GM12878 (cell line): ENCODE results near the gene ARHGAP45. TPM values are rescaled to one million over a fixed set of nuclear protein-coding genes. Genes with fewer than 3 reads are reported as not detected.

Experiments
- ATAC-seq: fragments of 200-7000 bp; cut with Tn5 transposase; 3 replicates; pipeline ENCODE4 v1.9.1; 2020; ENCODE audit warnings: mild to moderate bottlenecking, moderate library complexity
- BruUV-seq: library from RNA; stranded (reverse); fragments of 400-500 nt; replicated peaks from 2 replicates; lab custom pipeline; 2021; lab: Mats Ljungman, UMichigan
- CTCF ChIA-PET: fragments of 300-600 bp; sonication (Branson Sonifier 250); formaldehyde crosslinking; extraction: SDS; loops from one replicate; lab custom pipeline; 2021; ENCODE audit warnings: inconsistent platforms; lab: Yijun Ruan, JAX
- POLR2A ChIA-PET: fragments of 350-600 bp; formaldehyde crosslinking; extraction: SDS; loops from one replicate; lab custom pipeline; 2021; ENCODE audit warnings: inconsistent platforms; lab: Charles Lee
- RAD21 ChIA-PET: fragments of 300-600 bp; sonication (Branson Sonifier 250); formaldehyde crosslinking; loops from one replicate; lab custom pipeline; 2023; ENCODE audit warnings: antibody characterized with exemption; ENCODE audit not compliant: unreplicated experiment; lab: Charles Lee
- SMC1A ChIA-PET: fragments of 300-600 bp; sonication (Branson Sonifier 250); formaldehyde crosslinking; loops from one replicate; lab custom pipeline; 2023; ENCODE audit not compliant: unreplicated experiment, uncharacterized antibody; lab: Charles Lee
- DNase-seq: peaks from one replicate; pipeline ENCODE4 v3.0.0-alpha.2; 2011; ENCODE audit warnings: low read depth, low spot score
- FAIRE-seq: peaks from 3 replicates; lab custom pipeline; 2011; peaks lifted over from hg19 to GRCh38; lab: Jason Lieb, UNC
- H2AFZ ChIP-seq: 2 replicates; pipeline ENCODE4 v1.6.0; 2011; ENCODE audit warnings: low read depth, low read length, control low read depth; ENCODE audit not compliant: control insufficient read depth
- H3K27ac ChIP-seq: 2 replicates; pipeline ENCODE4 v1.5.1; 2011; ENCODE audit warnings: control low read depth; ENCODE audit not compliant: control insufficient read depth, insufficient read depth
- H3K27me3 ChIP-seq, 2 experiments: replicated peaks in 1 of 2; 2 replicates each; pipeline versions ENCODE4 v1.6.0 to v1.6.1; 2011; ENCODE audit warnings: low read length in 1 of 2; ENCODE audit not compliant: control insufficient read depth in 2 of 2, insufficient read depth in 2 of 2
- H3K36me3 ChIP-seq, 2 experiments: 2 replicates each; pipeline ENCODE4 v1.5.1; 2011; ENCODE audit warnings: low read length in 1 of 2; ENCODE audit not compliant: control insufficient read depth in 2 of 2, insufficient read depth in 2 of 2
- H3K4me1 ChIP-seq: 2 replicates; pipeline ENCODE4 v1.6.1; 2011; ENCODE audit warnings: mild to moderate bottlenecking, low read length, moderate library complexity, mixed read lengths; ENCODE audit not compliant: control insufficient read depth, insufficient read depth
- H3K4me2 ChIP-seq: 2 replicates; pipeline ENCODE4 v1.6.0; 2011; ENCODE audit warnings: control low read depth; ENCODE audit not compliant: control insufficient read depth, insufficient read depth
- H3K4me3 ChIP-seq: fragments of 200-600 bp; sonication (generic); 2 replicates; pipeline ENCODE4 v1.5.1; 2016
- H3K79me2 ChIP-seq: 2 replicates; pipeline ENCODE4 v1.6.0; 2011; ENCODE audit warnings: low read length; ENCODE audit not compliant: control insufficient read depth, insufficient read depth
- H3K9ac ChIP-seq: 2 replicates; pipeline ENCODE4 v1.8.0; 2011; ENCODE audit warnings: low read length, control low read depth, mixed read lengths; ENCODE audit not compliant: control insufficient read depth, insufficient read depth
- H3K9me3 ChIP-seq: replicated peaks from 3 replicates; pipeline ENCODE4 v1.5.1; 2011; ENCODE audit warnings: mild to moderate bottlenecking, low read length; ENCODE audit not compliant: control insufficient read depth, insufficient read depth
- H4K20me1 ChIP-seq: 2 replicates; pipeline ENCODE4 v1.6.0; 2011; ENCODE audit not compliant: control insufficient read depth, insufficient read depth
- FOXK2 ChIP-seq: fragments of 450-650 bp; IDR thresholded peaks from 2 replicates; pipeline ENCODE4 v1.6.1; 2017; ENCODE audit warnings: mild to moderate bottlenecking, moderate library complexity
- GATAD2B ChIP-seq: fragments of 450-650 bp; conservative IDR thresholded peaks from 2 replicates; pipeline ENCODE4 v1.6.1; 2017; ENCODE audit warnings: low read depth, mild to moderate bottlenecking, moderate library complexity
- KLF5 ChIP-seq: fragments of 450-650 bp; IDR thresholded peaks from 2 replicates; pipeline ENCODE4 v1.6.1; 2014; ENCODE audit warnings: mild to moderate bottlenecking; ENCODE audit not compliant: partially characterized antibody
- LARP7 ChIP-seq: fragments of 450-650 bp; IDR thresholded peaks from 2 replicates; pipeline ENCODE4 v1.6.1; 2017; ENCODE audit warnings: mild to moderate bottlenecking
- MXI1 ChIP-seq: fragments of 150-350 bp; IDR thresholded peaks from 2 replicates; pipeline ENCODE4 v1.6.1; 2011; ENCODE audit warnings: low read depth, mild to moderate bottlenecking, inconsistent platforms, low read length, improper control_type of control experiment
- NKRF ChIP-seq: fragments of 450-650 bp; conservative IDR thresholded peaks from 2 replicates; pipeline ENCODE4 v1.6.1; 2017; ENCODE audit warnings: mild to moderate bottlenecking, moderate library complexity
- SUZ12 ChIP-seq: fragments of 200-600 bp; sonication (generic); IDR thresholded peaks from one replicate; pipeline ENCODE4 v1.6.1; 2018; ENCODE audit warnings: antibody characterized with exemption, mild to moderate bottlenecking; ENCODE audit not compliant: unreplicated experiment
- TCF12 ChIP-seq: IDR thresholded peaks from 2 replicates; pipeline ENCODE4 v1.6.1; 2011; ENCODE audit warnings: low read depth, mild to moderate bottlenecking, low read length
- WGBS: methylation state at CpG from one replicate; pipeline ENCODE4 v1.1.6; 2016; ENCODE audit warnings: low lambda C conversion rate; ENCODE audit not compliant: insufficient replicate concordance, insufficient coverage; ENCODE audit errors: missing lambda C conversion rate; 5-methylcytosine and 5-hydroxymethylcytosine counted together
- in situ Hi-C: fragments of 300-500 bp; cut with MboI; formaldehyde crosslinking; loops from 9 replicates; pipeline ENCODE4 v1.14.3; 2018; ENCODE audit warnings: mixed read lengths
- intact Hi-C: fragments of 100-400 bp; cut with micrococcal nuclease; formaldehyde crosslinking; loops from one replicate; pipeline ENCODE4 v1.14.2; 2022; ENCODE audit not compliant: unreplicated experiment
- polyA plus RNA-seq, 11 experiments: library from polyadenylated mRNA; depleted of rRNA in 4 of 11; unstranded in 6 of 11; stranded (reverse) in 5 of 11; fragments of >200 nt; fragmentation: Nextera tagmentation in 4 of 11; fragmentation: Illumina TruSeq in 1 of 11; extraction: Ambion mirVana in 4 of 11; extraction: Trizol in 1 of 11; gene quantifications; 1 replicate in 1 of 11; 2 replicates in 10 of 11; pipeline versions ENCODE4 v1.2.1 to v1.2.3, GENCODE V29; 2011 to 2016; ENCODE audit warnings: inconsistent platforms in 2 of 11, missing spikeins in 2 of 11, low read depth in 1 of 11
- total RNA-seq, 4 experiments: library from RNA; depleted of rRNA in 3 of 4; stranded (reverse); fragments of >200 nt in 3 of 4; fragmentation: Illumina TruSeq in 1 of 4; extraction: Trizol in 1 of 4; gene quantifications; 2 replicates each; pipeline versions ENCODE4 v1.2.1 to v1.2.3, GENCODE V29; 2013 to 2021

Gene ARHGAP45
- total and polyA plus RNA-seq, 10 of the 15 experiments (the other 5 are each of a cell fraction or from before 2014, with no cell fraction given) = 1.4 to 151 (median 59.9) TPM

- ATAC-seq (peak; percentile 31), FAIRE-seq (no peak), DNase-seq (no peak)
- intact Hi-C loops (loop anchor here (5.0 kb wide), 1 partner anchor 40 kb away; the partner anchor contains the start of gene SBNO2), in situ Hi-C loops (no loop called here)
- 2% methylated on average over 44 of the region's 48 CpGs for WGBS
- no peaks in the 10 kb centered on the region; the same call in 1 of the 2 replicates for H4K20me1 ChIP-seq
- no peaks in the 10 kb centered on the region for H3K9me3 ChIP-seq
- SMC1A ChIA-PET = interaction anchor here (1.0 to 2.5 kb wide), 4 partner anchors 19 to 61 kb away, joined by 3 to 9 read pairs (median 7); partner anchors contain the start of gene SBNO2
- POLR2A ChIA-PET = interaction anchor here (0.8 to 2.1 kb wide), 6 partner anchors 19 to 56 kb away, joined by 3 to 10 read pairs (median 4); partner anchors contain the start of gene GPX4
- H3K79me2 ChIP-seq = peaks cover 38% of the 10 kb centered on the region
- no peaks in the 10 kb centered on the region for H3K27me3 ChIP-seq
- no TSS peak for BruUV-seq
- peak overlapping the region; percentile 86; the same call in 1 of the 2 replicates for H3K9ac ChIP-seq
- H3K4me3 ChIP-seq = peak overlapping the region; percentile 91
- peak overlapping the region; percentile 86 for H3K27ac ChIP-seq
- H3K36me3 ChIP-seq = peaks cover 0 to 7% of the 10 kb centered on the region in 2 experiments; a peak in 3 of 4 replicates
- no peak overlapping the region for H2AFZ ChIP-seq
- peak overlapping the region; percentile 99 for H3K4me2 ChIP-seq
- RAD21 ChIA-PET = interaction anchor here (1.1 to 1.5 kb wide), 4 partner anchors 20 to 208 kb away, joined by 3 to 11 read pairs (median 4); no protein-coding TSS in a partner anchor
- H3K4me1 ChIP-seq = peaks cover 34% of the 10 kb centered on the region
- CTCF ChIA-PET = interaction anchor here (0.7 to 1.4 kb wide), 8 partner anchors 7 to 111 kb away, joined by 3 to 10 read pairs (median 3); no protein-coding TSS in a partner anchor
- TF ChIP-seq KLF5 (peak; percentile 19), NKRF (0 out of 2 replicates have a peak, but pooled peaks have one; percentile 61), TCF12 (0 out of 2 replicates have a peak, but pooled peaks have one; percentile 19), FOXK2 (no peak), GATAD2B (peak; percentile 71), SUZ12 (no peak), MXI1 (peak; percentile 29; the same call in 1 of the 2 replicates), LARP7 (0 out of 2 replicates have a peak, but pooled peaks have one; percentile 53)
Measured at GRCh38 chr19:1132552-1133383, 65.8 kb downstream of the ARHGAP45 start.
